Left colon (tissue), 2 donors: ENCODE data around the gene MSLN. TPM values are rescaled to one million over a fixed set of nuclear protein-coding genes. Genes with fewer than 3 reads are reported as not detected.

Experiments used
- ATAC-seq: fragments of 200-7000 bp; cut with Tn5 transposase; one replicate; pipeline ENCODE4 v1.9.1; 2020; ENCODE audit warnings: mild to moderate bottlenecking, moderate library complexity
- DNase-seq, 2 donors: peaks; one replicate each; pipeline ENCODE4 v3.0.0-alpha.2; 2020
- intact Hi-C, 2 donors: fragments of 100-400 bp; cut with DNase I in 1 of 2; cut with micrococcal nuclease in 1 of 2; formaldehyde crosslinking; loops; one replicate each; pipeline versions ENCODE4 v1.11.2 to v1.14.0; 2022; cut with DNase I, micrococcal nuclease
- total RNA-seq, 2 donors: library from RNA; stranded (reverse); fragmentation: NEBNext Ultra II Directional; extraction: Animal tissue kit (Norgen Biotek cat#: 25700); gene quantifications; one replicate each; pipeline ENCODE4 v1.2.1, GENCODE V29; 2021
- donor health status: DM: no; HTN: no; CAD: no.
- donor health status: DM: yes; HTN: yes; CAD: no.

MSLN gene
- total RNA-seq, 2 donors from 2014 or later: 6.4 to 7.0 TPM

GRCh38 chr16:781346-782010 is 20.9 kb downstream of the MSLN start:
- ATAC-seq (no peak), DNase-seq (no peak)
- intact Hi-C loops: no loop called here

- no peak for DNase-seq
- intact Hi-C loops: no loop called here
- no peak for ATAC-seq
These were observed 21.7 kb downstream of the MSLN start for GRCh38 chr16:782258-782657.

- ATAC-seq: peak; percentile 8
- intact Hi-C loops: no loop called here
- DNase-seq: no peak
These were observed 22.4 kb downstream of the MSLN start for GRCh38 chr16:782766-783403.

GRCh38 chr16:783404-784161 is 23.0 kb downstream of the MSLN start:
- DNase-seq (no peak), ATAC-seq (no peak)
- intact Hi-C loops: loop anchor here in 1 of 2 donors (2.0 kb wide), 1 partner anchor 73 kb away; no protein-coding TSS in a partner anchor

- no peak for DNase-seq
- intact Hi-C loops: loop anchor here in 1 of 2 donors (2.0 kb wide), 1 partner anchor 74 kb away; no protein-coding TSS in a partner anchor
- ATAC-seq: no peak
These were observed 23.9 kb downstream of the MSLN start for GRCh38 chr16:784431-784830.

GRCh38 chr16:785563-786535 is 25.3 kb downstream of the MSLN start:
- intact Hi-C loops: loop anchor here in 1 of 2 donors (2.0 kb wide), 1 partner anchor 75 kb away; no protein-coding TSS in a partner anchor
- ATAC-seq (peak; percentile 44), DNase-seq (peak in 1 of 2 donors; percentile 86)

GRCh38 chr16:787321-787966 is 26.9 kb downstream of the MSLN start:
- peak; percentile 11 for ATAC-seq
- intact Hi-C loops: no loop called here
- DNase-seq: peak in 1 of 2 donors; percentile 45

GRCh38 chr16:787978-788398 is 27.5 kb downstream of the MSLN start, which contains the start of gene RPUSD1:
Gene RPUSD1 (minus strand): TSS chr16:788381. CDS start chr16:787737, 644 bp downstream.
- no peak for DNase-seq
- intact Hi-C loops: no loop called here
- peak; percentile 8 for ATAC-seq

- intact Hi-C loops: no loop called here
- DNase-seq: peak; percentile 85 to 90
- peak; percentile 91 for ATAC-seq
These were observed 28.0 kb downstream of the MSLN start, which contains the start of gene CHTF18 for GRCh38 chr16:788399-789126. Gene CHTF18 (plus strand): TSS chr16:788620. CDS start chr16:788685, 65 bp downstream.

- intact Hi-C loops: no loop called here
- DNase-seq (no peak), ATAC-seq (no peak)
These were observed 28.8 kb downstream of the MSLN start for GRCh38 chr16:789191-789850.

GRCh38 chr16:790086-790485 is 29.6 kb downstream of the MSLN start:
- ATAC-seq (no peak), DNase-seq (no peak)
- intact Hi-C loops: no loop called here

- DNase-seq (no peak), ATAC-seq (no peak)
- intact Hi-C loops: no loop called here
These were observed 30.6 kb downstream of the MSLN start for GRCh38 chr16:791131-791530.

- intact Hi-C loops: no loop called here
- DNase-seq (no peak), ATAC-seq (no peak)
These were observed 31.9 kb downstream of the MSLN start for GRCh38 chr16:792221-792995.

- ATAC-seq (no peak), DNase-seq (no peak)
- intact Hi-C loops: no loop called here
These were observed 32.9 kb downstream of the MSLN start for GRCh38 chr16:793414-793813.

- intact Hi-C loops: no loop called here
- ATAC-seq (no peak), DNase-seq (no peak)
These were observed 33.7 kb downstream of the MSLN start for GRCh38 chr16:794091-794822.
